ENCODE measurements around the gene CCDC24. TPM values are rescaled to one million over a fixed set of nuclear protein-coding genes. Genes with fewer than 3 reads are reported as not detected.
A peak's percentile ranks its signal among the peaks of the same experiment; 100 is the strongest.

The CCDC24 gene
- total and polyA plus RNA-seq, 9 of the 15 experiments (the other 6 are each of a cell fraction or from before 2014, with no cell fraction given): 0.31 to 4.5 (median 1.5) TPM

GRCh38 chr1:43994794-43995790, 3.7 kb downstream of the CCDC24 start (continued):
- 0 out of 2 replicates have a peak, but pooled peaks have one; percentile 19 for TF ChIP-seq RBFOX2 (IDR thresholded peaks at IDR 0.05; ENCODE audit: low read depth, low read length)
- TF ChIP-seq, protein P1, sequence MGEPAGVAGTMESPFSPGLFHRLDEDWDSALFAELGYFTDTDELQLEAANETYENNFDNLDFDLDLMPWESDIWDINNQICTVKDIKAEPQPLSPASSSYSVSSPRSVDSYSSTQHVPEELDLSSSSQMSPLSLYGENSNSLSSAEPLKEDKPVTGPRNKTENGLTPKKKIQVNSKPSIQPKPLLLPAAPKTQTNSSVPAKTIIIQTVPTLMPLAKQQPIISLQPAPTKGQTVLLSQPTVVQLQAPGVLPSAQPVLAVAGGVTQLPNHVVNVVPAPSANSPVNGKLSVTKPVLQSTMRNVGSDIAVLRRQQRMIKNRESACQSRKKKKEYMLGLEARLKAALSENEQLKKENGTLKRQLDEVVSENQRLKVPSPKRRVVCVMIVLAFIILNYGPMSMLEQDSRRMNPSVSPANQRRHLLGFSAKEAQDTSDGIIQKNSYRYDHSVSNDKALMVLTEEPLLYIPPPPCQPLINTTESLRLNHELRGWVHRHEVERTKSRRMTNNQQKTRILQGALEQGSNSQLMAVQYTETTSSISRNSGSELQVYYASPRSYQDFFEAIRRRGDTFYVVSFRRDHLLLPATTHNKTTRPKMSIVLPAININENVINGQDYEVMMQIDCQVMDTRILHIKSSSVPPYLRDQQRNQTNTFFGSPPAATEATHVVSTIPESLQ (CRISPR knock-in tag; IDR thresholded peaks at IDR 0.05): no peak
- no peak for TF ChIP-seq ZNF444 (CRISPR knock-in tag; IDR thresholded peaks at IDR 0.05)
- 0 out of 2 replicates have a peak, but pooled peaks have one; percentile 22 for TF ChIP-seq ZNF431 (CRISPR knock-in tag; IDR thresholded peaks at IDR 0.05)
- peak in 1 of 2 experiments; percentile 43; a peak in 1 of 4 replicates for TF ChIP-seq RCOR1 (IDR thresholded peaks at IDR 0.05; ENCODE audit: borderline replicate concordance in 1 of 2, low read depth in 2 of 2, low read length in 2 of 2)
- TF ChIP-seq MAZ (CRISPR knock-in tag; conservative IDR thresholded peaks at IDR 0.05 in 1 of 2, IDR thresholded peaks at IDR 0.05 in 1 of 2): peak; percentile 57 to 95; a peak in 3 of 4 replicates
- TF ChIP-seq ETV1 (tag; conservative IDR thresholded peaks at IDR 0.05; ENCODE audit: low read depth): peak; percentile 31; the same call in 1 of the 2 replicates
- TF ChIP-seq, protein P2, sequence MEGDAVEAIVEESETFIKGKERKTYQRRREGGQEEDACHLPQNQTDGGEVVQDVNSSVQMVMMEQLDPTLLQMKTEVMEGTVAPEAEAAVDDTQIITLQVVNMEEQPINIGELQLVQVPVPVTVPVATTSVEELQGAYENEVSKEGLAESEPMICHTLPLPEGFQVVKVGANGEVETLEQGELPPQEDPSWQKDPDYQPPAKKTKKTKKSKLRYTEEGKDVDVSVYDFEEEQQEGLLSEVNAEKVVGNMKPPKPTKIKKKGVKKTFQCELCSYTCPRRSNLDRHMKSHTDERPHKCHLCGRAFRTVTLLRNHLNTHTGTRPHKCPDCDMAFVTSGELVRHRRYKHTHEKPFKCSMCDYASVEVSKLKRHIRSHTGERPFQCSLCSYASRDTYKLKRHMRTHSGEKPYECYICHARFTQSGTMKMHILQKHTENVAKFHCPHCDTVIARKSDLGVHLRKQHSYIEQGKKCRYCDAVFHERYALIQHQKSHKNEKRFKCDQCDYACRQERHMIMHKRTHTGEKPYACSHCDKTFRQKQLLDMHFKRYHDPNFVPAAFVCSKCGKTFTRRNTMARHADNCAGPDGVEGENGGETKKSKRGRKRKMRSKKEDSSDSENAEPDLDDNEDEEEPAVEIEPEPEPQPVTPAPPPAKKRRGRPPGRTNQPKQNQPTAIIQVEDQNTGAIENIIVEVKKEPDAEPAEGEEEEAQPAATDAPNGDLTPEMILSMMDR (IDR thresholded peaks at IDR 0.05 in 2 of 3, conservative IDR thresholded peaks at IDR 0.05 in 1 of 3; ENCODE audit: insufficient read depth in 2 of 3, low read depth in 1 of 3, low read length in 3 of 3): peak; percentile 88 to 94 (median 92)
- TF ChIP-seq HCFC1 (IDR thresholded peaks at IDR 0.05; ENCODE audit: low read depth, low read length): peak; percentile 29; the same call in 1 of the 2 replicates
- TF ChIP-seq CREBBP (IDR thresholded peaks at IDR 0.05; ENCODE audit: low read depth, low read length): no peak
- 0 out of 2 replicates have a peak, but pooled peaks have one; percentile 60 for TF ChIP-seq ZNF609 (CRISPR knock-in tag; IDR thresholded peaks at IDR 0.05; ENCODE audit: borderline replicate concordance)
- TF ChIP-seq ILK (tag; IDR thresholded peaks at IDR 0.05; ENCODE audit: borderline replicate concordance, low read depth): no peak
- TF ChIP-seq RBM15 (IDR thresholded peaks at IDR 0.05; ENCODE audit: insufficient read depth, low read length): no peak
- TF ChIP-seq ZNF197 (CRISPR knock-in tag; IDR thresholded peaks at IDR 0.05; ENCODE audit: low read depth): no peak
- no peak for TF ChIP-seq XRCC3 (IDR thresholded peaks at IDR 0.05)
